HG02623 (cell line): ENCODE data around the gene ACY1.
"Not testable (repeated sequence)": the region's sequence is repeated elsewhere in the genome, so short reads cannot be mapped to it uniquely, and the experiment has no call there.

Source experiments
- ATAC-seq: cut with Tn5 transposase; IDR thresholded peaks from one replicate; pipeline ENCODE4 v1.9.1; 2021; ENCODE audit warnings: moderate library complexity; ENCODE audit not compliant: unreplicated experiment

Gene ACY1

GRCh38 chr3:51982352-51982837, 940 bp upstream of the ACY1 start:
- ATAC-seq: peak; percentile 21

- no peak for ATAC-seq
These were observed 388 bp downstream of the ACY1 start for GRCh38 chr3:51983578-51984268.

- no peak for ATAC-seq
These were observed 923 bp downstream of the ACY1 start for GRCh38 chr3:51984269-51984647.

GRCh38 chr3:51985063-51985462, 1.7 kb downstream of the ACY1 start:
- ATAC-seq: no peak

- ATAC-seq: no peak
These were observed 2.9 kb downstream of the ACY1 start for GRCh38 chr3:51986010-51986947.

GRCh38 chr3:51987568-51987967, 4.2 kb downstream of the ACY1 start:
- ATAC-seq: no peak

DNA sequence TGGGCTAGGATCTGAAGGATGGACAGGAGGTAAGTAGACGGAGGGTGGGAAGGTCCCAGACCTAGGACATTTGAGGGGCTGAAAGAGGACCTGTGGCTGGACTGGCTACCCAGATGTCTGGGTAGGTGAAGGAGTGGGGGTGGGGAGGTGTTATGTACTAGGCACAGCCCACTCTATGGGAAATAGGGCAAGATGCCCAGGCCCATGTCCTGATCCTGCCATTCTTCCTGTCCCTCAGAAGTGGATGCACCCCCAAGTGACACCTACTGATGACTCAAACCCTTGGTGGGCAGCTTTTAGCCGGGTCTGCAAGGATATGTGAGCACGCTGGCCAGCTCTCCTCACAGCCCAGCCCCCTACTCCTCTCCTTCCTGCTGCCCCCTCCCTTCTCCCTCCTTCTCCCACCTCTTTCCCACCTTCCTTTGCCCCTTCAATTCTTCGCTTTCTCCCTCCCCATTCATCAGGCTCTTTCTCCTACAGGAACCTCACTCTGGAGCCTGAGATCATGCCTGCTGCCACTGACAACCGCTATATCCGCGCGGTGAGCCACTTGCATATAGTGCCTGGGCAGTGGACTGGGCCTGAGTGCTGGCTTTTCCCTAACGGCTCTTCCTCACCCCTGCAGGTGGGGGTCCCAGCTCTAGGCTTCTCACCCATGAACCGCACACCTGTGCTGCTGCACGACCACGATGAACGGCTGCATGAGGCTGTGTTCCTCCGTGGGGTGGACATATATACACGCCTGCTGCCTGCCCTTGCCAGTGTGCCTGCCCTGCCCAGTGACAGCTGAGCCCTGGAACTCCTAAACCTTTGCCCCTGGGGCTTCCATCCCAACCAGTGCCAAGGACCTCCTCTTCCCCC, 5.2 kb downstream of the ACY1 start:
- ATAC-seq: no peak

DNA sequence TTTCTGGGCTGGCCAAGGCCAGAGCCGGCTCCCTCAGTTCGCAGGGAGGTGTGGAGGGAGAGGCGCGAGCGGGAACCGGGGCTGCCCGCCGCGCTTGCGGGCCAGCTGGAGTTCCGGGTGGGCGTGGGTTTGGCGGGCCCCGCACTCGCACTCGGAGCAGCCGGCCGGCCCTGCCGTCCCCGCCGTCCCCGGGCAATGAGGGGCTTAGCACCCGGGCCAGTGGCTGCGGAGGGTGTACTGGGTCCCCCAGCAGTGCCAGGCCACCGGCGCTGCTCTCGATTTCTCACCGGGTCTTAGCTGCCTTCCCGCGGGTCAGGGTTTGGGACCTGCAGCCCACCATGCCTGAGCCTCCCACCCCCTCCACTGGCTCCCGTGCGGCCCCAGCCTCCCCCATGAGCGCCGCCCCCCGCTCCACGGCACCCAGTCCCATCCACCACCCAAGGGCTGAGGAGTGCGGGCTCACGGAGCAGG, 7.2 kb downstream of the ACY1 start:
- ATAC-seq: not testable (repeated sequence)

GRCh38 chr3:51992017-51992682, 8.8 kb downstream of the ACY1 start:
- ATAC-seq: no peak

- not testable (repeated sequence) for ATAC-seq
These were observed 10.3 kb downstream of the ACY1 start for GRCh38 chr3:51993657-51994056.

DNA sequence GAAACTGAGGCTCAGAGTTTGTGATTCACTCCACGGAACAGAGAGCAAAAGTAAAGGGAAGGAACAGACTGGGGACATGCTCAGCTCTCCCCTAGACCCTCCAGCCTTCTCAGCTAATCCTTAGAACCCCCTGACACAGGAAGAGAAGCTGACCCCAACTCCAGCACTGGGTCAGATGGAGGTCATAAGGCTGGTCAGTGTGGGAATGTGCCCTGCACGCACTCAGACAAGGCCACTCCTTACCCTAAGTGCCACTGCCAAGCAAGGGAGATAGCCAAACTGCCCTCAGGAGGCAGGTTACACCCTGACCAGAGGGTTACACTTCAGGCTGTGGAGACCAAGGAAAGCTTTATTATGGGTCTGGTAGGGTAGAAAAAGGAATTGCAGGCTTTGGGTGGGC, 11.2 kb downstream of the ACY1 start:
- no peak for ATAC-seq

DNA sequence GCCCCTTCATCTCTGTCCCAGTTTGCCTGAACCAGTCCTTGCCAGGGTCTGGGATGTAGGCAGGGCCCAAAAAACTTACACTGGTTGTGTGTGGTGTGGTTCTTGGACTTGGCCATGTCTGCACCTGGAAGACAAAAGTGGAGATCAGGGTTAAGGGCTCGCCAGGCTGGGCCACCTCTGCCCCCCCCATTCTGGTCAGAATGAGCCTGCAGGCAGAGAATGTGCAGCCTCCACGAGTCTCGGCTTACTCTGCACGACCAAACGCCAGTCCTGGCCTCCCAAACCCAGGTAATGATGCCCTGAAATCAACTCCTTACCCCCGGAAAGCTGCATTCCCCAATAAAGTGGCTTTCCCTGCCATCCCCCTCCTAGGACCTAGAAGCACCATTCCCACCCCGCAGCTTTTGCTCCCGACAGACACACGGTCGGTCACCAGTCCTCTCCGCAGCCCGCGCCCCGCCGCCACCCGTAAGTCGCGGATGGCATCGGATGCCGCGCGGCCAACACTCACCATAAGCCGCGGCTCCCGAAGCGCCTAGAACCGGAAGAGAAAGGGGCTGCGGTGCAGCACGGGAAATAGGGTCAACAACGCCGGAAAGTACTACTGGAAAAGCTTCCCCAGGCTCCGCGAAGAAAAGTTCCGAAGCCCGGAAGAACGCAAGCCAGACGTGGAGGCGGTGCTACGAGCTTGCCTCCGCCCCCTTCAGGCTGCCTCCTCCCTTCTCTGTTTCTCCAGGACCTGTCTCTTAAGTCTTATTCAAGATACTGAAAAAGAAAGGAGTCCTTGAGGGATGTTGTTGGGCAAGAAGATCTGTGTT, 12.2 kb downstream of the ACY1 start, which contains the start of gene RPL29:
RPL29 (minus strand) TSS at position 550 of the 818 bp plus-strand sequence; CDS start at position 116, 434 bp downstream.
- ATAC-seq: peak; percentile 82

- ATAC-seq: no peak
These were observed 13.8 kb downstream of the ACY1 start for GRCh38 chr3:51997172-51997571.

GRCh38 chr3:51997935-51998596, 14.7 kb downstream of the ACY1 start:
- no peak for ATAC-seq

GRCh38 chr3:51998774-51999173, 15.4 kb downstream of the ACY1 start:
- ATAC-seq: no peak

DNA sequence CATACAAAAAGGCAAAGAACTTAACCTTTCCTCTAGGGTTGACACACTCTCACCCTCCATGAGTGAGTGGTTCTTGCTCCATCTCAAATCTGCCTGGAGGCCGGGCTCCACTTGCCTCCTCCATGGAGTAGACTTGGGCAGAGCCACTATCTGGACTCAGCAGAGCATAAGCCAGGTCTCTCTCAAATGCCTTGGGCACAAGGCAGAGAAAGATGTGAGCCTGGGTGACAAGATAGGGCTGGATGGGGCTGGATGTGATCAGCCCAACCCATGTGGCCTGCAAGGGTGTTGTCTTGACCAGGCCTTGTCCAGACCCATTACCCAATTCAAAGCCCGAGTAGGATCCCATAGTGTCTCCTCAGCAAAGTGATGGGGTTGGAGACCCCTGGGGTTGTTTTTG, 16.5 kb downstream of the ACY1 start:
- ATAC-seq: no peak

DNA sequence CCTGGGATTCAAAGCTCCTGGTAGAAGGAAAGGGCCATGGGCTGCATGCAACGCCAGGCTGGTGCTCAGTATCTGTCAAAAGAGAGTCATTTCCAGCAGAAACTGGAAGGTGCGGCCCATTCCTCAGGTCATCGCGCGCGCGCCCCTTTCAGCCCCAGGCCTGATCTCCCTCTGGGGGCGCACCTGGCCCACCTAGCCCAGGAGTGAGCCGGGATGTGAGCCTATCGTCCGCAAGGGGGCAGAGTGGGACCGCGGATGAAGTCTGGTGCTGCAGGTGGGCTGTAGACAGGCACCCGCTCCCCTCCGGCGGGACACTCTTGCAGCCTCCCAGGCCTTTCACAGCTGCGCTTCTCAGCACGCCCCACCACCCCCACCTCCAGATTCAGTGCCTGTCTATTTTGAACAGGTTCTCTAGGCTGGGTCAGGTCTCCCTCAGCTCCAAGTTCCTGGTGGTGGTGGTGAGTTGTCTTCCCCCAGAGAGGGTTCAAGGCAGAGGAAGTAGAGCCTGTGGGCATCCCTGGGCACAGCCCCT, 18.2 kb downstream of the ACY1 start:
- no peak for ATAC-seq

- no peak for ATAC-seq
These were observed 19.4 kb downstream of the ACY1 start for GRCh38 chr3:52002748-52003147.
